Endothelial cell of umbilical vein (primary cell): ENCODE measurements around the gene PEDS1.

Experiments
- CTCF ChIP-seq, 2 donors: IDR thresholded peaks; 1 replicate in 1 of 2; 2 replicates in 1 of 2; pipeline ENCODE4 v1.5.1; 2011; ENCODE audit warnings: low read length in 2 of 2, mild to moderate bottlenecking in 2 of 2, moderate library complexity in 2 of 2, control low read depth in 1 of 2, inconsistent platforms in 1 of 2, low read depth in 1 of 2; ENCODE audit not compliant: insufficient read depth in 1 of 2; ENCODE audit errors: extremely low read depth in 1 of 2
- EZH2 ChIP-seq: IDR thresholded peaks from 2 replicates; pipeline ENCODE4 v1.6.1; 2012; ENCODE audit warnings: borderline replicate concordance, low read depth, mild to moderate bottlenecking, moderate library complexity, low read length, inconsistent platforms; ENCODE audit not compliant: severe bottlenecking

DNA sequence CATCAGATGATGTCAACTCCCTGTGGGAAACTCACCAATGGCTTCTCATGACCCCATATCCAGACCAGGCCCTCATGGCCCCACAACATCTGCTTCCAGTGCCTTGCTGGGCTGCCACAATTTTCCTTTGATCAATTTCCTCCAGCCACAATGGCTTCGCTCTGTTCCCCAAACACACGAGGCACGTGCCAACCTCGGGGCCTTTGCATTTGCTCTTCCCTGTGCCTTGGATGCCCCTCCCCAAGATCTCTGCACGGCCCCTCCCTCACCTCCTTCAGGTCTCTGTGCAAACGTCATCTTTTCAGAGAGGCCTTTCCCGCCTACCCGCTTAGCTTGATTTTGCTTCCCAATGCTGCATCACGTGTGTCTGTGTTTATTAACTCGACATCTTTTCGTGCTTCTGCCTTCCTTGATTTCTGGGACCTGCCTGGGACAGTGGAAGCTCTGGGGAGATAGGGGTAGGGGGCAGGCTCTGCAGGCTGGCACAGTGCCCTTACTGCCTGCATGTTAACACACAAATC lies 13.1 kb downstream of the PEDS1 start:
- no peak for TF ChIP-seq EZH2
- TF ChIP-seq CTCF (IDR thresholded peaks at IDR 0.05; ENCODE audit: extremely low read depth in 1 of 2, insufficient read depth in 1 of 2, low read depth in 1 of 2, low read length in 2 of 2): no peak
